Panc1 (cell line): Measurements from ENCODE around the gene VKORC1.

Experiments used
- CTCF ChIP-seq: fragments of 450-650 bp; IDR thresholded peaks from 2 replicates; pipeline ENCODE4 v1.5.1; 2017; ENCODE audit warnings: mild to moderate bottlenecking
- REST ChIP-seq, 2 experiments: IDR thresholded peaks; 2 replicates each; pipeline ENCODE4 v1.6.1; 2011 to 2012; ENCODE audit warnings: low read depth in 2 of 2, control low read depth in 1 of 2, low read length in 1 of 2, mild to moderate bottlenecking in 1 of 2, moderate library complexity in 1 of 2; ENCODE audit not compliant: insufficient read depth in 1 of 2
- TCF7L2 ChIP-seq: IDR thresholded peaks from 2 replicates; pipeline ENCODE4 v1.6.1; 2011; ENCODE audit warnings: mild to moderate bottlenecking, low read depth, low read length, inconsistent platforms

- no peak for TF ChIP-seq REST (IDR thresholded peaks at IDR 0.05; ENCODE audit: insufficient read depth in 1 of 2, low read depth in 2 of 2, low read length in 1 of 2)
- TF ChIP-seq CTCF: no peak
- no peak for TF ChIP-seq TCF7L2
These were observed 18.8 kb upstream of the VKORC1 start for GRCh38 chr16:31113121-31114120.
